Keratinocyte (primary cell): ENCODE results near the gene NMBR. TPM values are rescaled to one million over a fixed set of nuclear protein-coding genes. Genes with fewer than 3 reads are reported as not detected.
A peak's percentile ranks its signal among the peaks of the same experiment; 100 is the strongest.
"Not testable (repeated sequence)": the region's sequence is repeated elsewhere in the genome, so short reads cannot be mapped to it uniquely, and the experiment has no call there.

Source experiments
- DNase-seq: peaks from one replicate; pipeline ENCODE4 v3.0.0-alpha.2; 2011; ENCODE audit warnings: low read depth, missing footprints, low spot score
- FAIRE-seq: peaks from 2 replicates; lab custom pipeline; 2011; peaks lifted over from hg19 to GRCh38; lab: Jason Lieb, UNC
- H2AFZ ChIP-seq: 2 replicates; pipeline ENCODE4 v1.6.0; 2012; ENCODE audit warnings: low read length, control low read depth, inconsistent platforms; ENCODE audit not compliant: control insufficient read depth
- H3K27ac ChIP-seq: 2 replicates; pipeline ENCODE4 v1.5.1; 2011; ENCODE audit warnings: low read length; ENCODE audit not compliant: control insufficient read depth, insufficient read depth
- H3K27me3 ChIP-seq: 3 replicates; pipeline ENCODE4 v1.6.0; 2011; ENCODE audit warnings: low read length; ENCODE audit not compliant: control insufficient read depth, insufficient read depth; ENCODE audit errors: extremely low read depth
- H3K36me3 ChIP-seq, 2 experiments: 2 replicates in 1 of 2; 3 replicates in 1 of 2; pipeline ENCODE4 v1.5.1; 2011; ENCODE audit warnings: low read length in 2 of 2, mild to moderate bottlenecking in 1 of 2; ENCODE audit not compliant: control insufficient read depth in 2 of 2, insufficient read depth in 2 of 2; ENCODE audit errors: extremely low read depth in 1 of 2
- H3K4me1 ChIP-seq: 3 replicates; pipeline ENCODE4 v1.5.1; 2011; ENCODE audit warnings: low read length; ENCODE audit not compliant: control insufficient read depth, insufficient read depth; ENCODE audit errors: extremely low read depth
- H3K4me2 ChIP-seq: 3 replicates; pipeline ENCODE4 v1.6.0; 2011; ENCODE audit warnings: low read depth, low read length; ENCODE audit not compliant: control insufficient read depth, insufficient read depth; ENCODE audit errors: extremely low read depth
- H3K4me3 ChIP-seq, 3 experiments: fragments of 200-600 bp in 1 of 3; sonication (generic) in 1 of 3; 2 replicates in 2 of 3; 3 replicates in 1 of 3; pipeline ENCODE4 v1.5.1; 2011 to 2016; ENCODE audit warnings: low read length in 3 of 3, mild to moderate bottlenecking in 3 of 3, control low read depth in 2 of 3, inconsistent platforms in 1 of 3, low read depth in 1 of 3, mixed read lengths in 1 of 3, mixed run types in 1 of 3, moderate library complexity in 1 of 3; ENCODE audit not compliant: control insufficient read depth in 2 of 3, insufficient read depth in 2 of 3; ENCODE audit errors: extremely low read depth in 1 of 3
- H3K79me2 ChIP-seq: 2 replicates; pipeline ENCODE4 v1.6.0; 2012; ENCODE audit warnings: low read length; ENCODE audit not compliant: control insufficient read depth, insufficient read depth
- H3K9ac ChIP-seq: 3 replicates; pipeline ENCODE4 v1.6.0; 2011; ENCODE audit warnings: low read length; ENCODE audit not compliant: control insufficient read depth, insufficient read depth; ENCODE audit errors: extremely low read depth
- H3K9me1 ChIP-seq: 3 replicates; pipeline ENCODE4 v1.6.0; 2011; ENCODE audit warnings: low read length; ENCODE audit not compliant: control insufficient read depth, insufficient read depth; ENCODE audit errors: extremely low read depth
- H3K9me3 ChIP-seq: 2 replicates; pipeline ENCODE4 v1.5.1; 2012; ENCODE audit warnings: low read depth, low read length; ENCODE audit not compliant: control insufficient read depth
- H4K20me1 ChIP-seq: 3 replicates; pipeline ENCODE4 v1.6.0; 2011; ENCODE audit warnings: low read length; ENCODE audit not compliant: control insufficient read depth, insufficient read depth; ENCODE audit errors: extremely low read depth
- EZH2 ChIP-seq: IDR thresholded peaks from one replicate; pipeline ENCODE4 v1.6.1; 2012; ENCODE audit warnings: inconsistent platforms, mild to moderate bottlenecking, low read length, moderate library complexity
- dilution Hi-C: fragments of 300-500 bp; cut with MboI; formaldehyde crosslinking; loops from one replicate; pipeline ENCODE4 v1.7.0; 2020; ENCODE audit warnings: low sequenced_read_pairs; ENCODE audit not compliant: extremely low pct_ligation_motif_present
- polyA plus RNA-seq, 5 experiments: library from polyadenylated mRNA; depleted of rRNA in 3 of 5; stranded (reverse) in 3 of 5; stranded (forward) in 1 of 5; unstranded in 1 of 5; fragments of >200 nt; gene quantifications; 1 replicate in 1 of 5; 2 replicates in 3 of 5; 3 replicates in 1 of 5; pipeline versions ENCODE4 v1.2.1 to v1.2.3, GENCODE V29; 2011 to 2012; ENCODE audit warnings: missing spikeins in 2 of 5, low read depth in 1 of 5, low replicate concordance in 1 of 5
- TF ChIP-seq, protein P1 (sequence below), 3 experiments: IDR thresholded peaks in 1 of 3; conservative IDR thresholded peaks in 1 of 3; optimal IDR thresholded peaks in 1 of 3; 2 replicates in 2 of 3; 3 replicates in 1 of 3; pipeline versions ENCODE3 to v1.5.1; 2011; ENCODE audit warnings: low read length in 3 of 3, mild to moderate bottlenecking in 3 of 3, moderate library complexity in 2 of 3, control low read depth in 1 of 3, inconsistent platforms in 1 of 3; ENCODE audit not compliant: insufficient read depth in 2 of 3; ENCODE audit errors: extremely low read depth in 1 of 3

Gene NMBR
- polyA plus RNA-seq, 1 donor (not counting 4 experiments of a cell fraction or from before 2014, with no cell fraction given) = not detected

DNA sequence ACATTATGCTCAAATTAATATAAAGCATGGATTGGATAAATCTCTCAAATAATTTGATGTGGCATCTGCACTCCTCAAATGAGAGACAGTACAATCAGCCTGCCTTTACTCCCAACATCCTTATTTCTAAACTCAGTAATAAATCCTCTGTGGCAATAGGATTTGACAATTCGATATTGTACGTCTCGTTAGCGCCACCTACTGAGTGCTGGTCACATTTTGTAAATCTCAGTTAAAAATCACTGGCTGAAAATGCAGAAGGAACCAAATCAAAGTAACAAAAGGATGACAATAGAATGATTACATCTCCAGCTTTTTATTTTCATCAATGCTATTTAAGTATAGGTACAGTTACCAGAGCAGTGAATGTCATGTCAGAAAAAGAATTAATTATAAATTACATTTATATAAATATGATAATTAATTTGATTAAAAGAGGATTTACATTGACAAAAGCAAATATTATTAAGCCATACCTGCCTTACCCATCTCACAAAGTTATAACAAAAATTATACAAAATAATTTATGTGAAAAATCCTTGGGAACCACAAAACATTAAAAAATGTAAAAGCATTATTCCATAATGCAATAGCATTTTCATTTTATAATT is 34.4 kb downstream of the NMBR start:
- Histone ChIP-seq H3K36me3 (no peaks in the 10 kb centered on the region), H3K4me3 (no peak overlapping the region), H3K4me1 (no peaks in the 10 kb centered on the region), H3K9me3 (no peaks in the 10 kb centered on the region), H3K79me2 (no peaks in the 10 kb centered on the region), H2AFZ (no peak overlapping the region), H3K27me3 (no peaks in the 10 kb centered on the region), H3K9me1 (no peaks in the 10 kb centered on the region), H4K20me1 (no peaks in the 10 kb centered on the region), H3K4me2 (no peak overlapping the region), H3K27ac (no peak overlapping the region), H3K9ac (no peak overlapping the region)
- FAIRE-seq (peak; percentile 92), DNase-seq (no peak)
- dilution Hi-C loops = loop anchor here (25.0 kb wide), 1 partner anchor 425 kb away; no protein-coding TSS in a partner anchor
- TF ChIP-seq, protein P1, sequence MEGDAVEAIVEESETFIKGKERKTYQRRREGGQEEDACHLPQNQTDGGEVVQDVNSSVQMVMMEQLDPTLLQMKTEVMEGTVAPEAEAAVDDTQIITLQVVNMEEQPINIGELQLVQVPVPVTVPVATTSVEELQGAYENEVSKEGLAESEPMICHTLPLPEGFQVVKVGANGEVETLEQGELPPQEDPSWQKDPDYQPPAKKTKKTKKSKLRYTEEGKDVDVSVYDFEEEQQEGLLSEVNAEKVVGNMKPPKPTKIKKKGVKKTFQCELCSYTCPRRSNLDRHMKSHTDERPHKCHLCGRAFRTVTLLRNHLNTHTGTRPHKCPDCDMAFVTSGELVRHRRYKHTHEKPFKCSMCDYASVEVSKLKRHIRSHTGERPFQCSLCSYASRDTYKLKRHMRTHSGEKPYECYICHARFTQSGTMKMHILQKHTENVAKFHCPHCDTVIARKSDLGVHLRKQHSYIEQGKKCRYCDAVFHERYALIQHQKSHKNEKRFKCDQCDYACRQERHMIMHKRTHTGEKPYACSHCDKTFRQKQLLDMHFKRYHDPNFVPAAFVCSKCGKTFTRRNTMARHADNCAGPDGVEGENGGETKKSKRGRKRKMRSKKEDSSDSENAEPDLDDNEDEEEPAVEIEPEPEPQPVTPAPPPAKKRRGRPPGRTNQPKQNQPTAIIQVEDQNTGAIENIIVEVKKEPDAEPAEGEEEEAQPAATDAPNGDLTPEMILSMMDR (optimal IDR thresholded peaks at IDR 0.05 in 1 of 3, IDR thresholded peaks at IDR 0.05 in 1 of 3, conservative IDR thresholded peaks at IDR 0.05 in 1 of 3; ENCODE audit: extremely low read depth in 1 of 3, insufficient read depth in 2 of 3, low read length in 3 of 3) = peak; percentile 49 to 72 (median 66)
- TF ChIP-seq EZH2 = no peak

DNA sequence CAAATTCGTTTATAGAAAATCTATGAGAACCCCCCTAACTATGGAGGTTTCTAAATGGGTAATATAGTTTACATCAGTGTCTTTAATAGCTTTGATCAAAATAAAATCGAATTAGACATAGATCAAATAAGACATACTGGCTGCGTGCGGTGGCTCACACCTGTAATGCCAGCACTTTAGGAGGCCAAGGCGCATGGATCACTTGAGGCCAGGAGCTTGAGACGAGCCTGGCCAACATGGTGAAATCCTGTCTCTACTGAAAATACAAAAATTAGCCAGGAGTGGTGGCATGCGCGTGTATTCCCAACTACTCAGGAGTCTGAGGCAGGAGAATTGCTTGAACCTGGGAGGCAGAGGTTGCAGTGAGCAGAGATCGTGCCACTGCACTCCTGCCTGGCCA is 36.1 kb downstream of the NMBR start:
- H3K4me1 ChIP-seq, H3K4me2 ChIP-seq, H3K27ac ChIP-seq, H3K9me1 ChIP-seq, H3K36me3 ChIP-seq, H3K9ac ChIP-seq, H2AFZ ChIP-seq, H3K27me3 ChIP-seq, H3K9me3 ChIP-seq, H3K79me2 ChIP-seq, H3K4me3 ChIP-seq, H4K20me1 ChIP-seq, FAIRE-seq, DNase-seq: not testable (repeated sequence)
- dilution Hi-C loops = loop anchor here (25.0 kb wide), 1 partner anchor 424 kb away; no protein-coding TSS in a partner anchor

DNA sequence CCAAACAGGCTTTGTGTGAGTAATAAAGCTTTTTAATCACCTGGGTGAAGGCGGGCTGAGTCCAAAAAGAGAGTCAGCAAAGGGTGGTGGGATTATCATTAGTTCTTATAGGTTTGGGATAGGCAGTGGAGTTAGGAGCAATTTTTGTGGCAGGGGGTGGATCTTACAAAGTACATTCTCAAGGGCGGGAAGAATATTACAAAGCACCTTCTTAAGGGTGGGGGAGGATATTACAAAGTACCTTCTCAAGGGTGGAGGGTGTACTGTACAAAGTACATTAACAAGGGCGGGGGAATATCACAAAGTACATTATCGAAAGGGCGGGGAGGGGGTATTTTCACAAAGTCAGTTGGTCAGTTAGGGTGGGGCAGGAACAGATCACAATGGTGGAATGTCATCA is 42.1 kb downstream of the NMBR start:
- dilution Hi-C loops = loop anchor here (25.0 kb wide), 1 partner anchor 418 kb away; no protein-coding TSS in a partner anchor

More for the DNA sequence above, 42.1 kb downstream of the NMBR start:
- not testable (repeated sequence) for H2AFZ ChIP-seq, H4K20me1 ChIP-seq, H3K4me1 ChIP-seq, H3K27ac ChIP-seq, H3K4me3 ChIP-seq, FAIRE-seq, H3K9ac ChIP-seq, H3K9me3 ChIP-seq, H3K9me1 ChIP-seq, DNase-seq, H3K79me2 ChIP-seq, H3K36me3 ChIP-seq, H3K4me2 ChIP-seq, H3K27me3 ChIP-seq
